MM.1S (cell line): ENCODE data around the gene SHC3.

Experiments
- DNase-seq: peaks from one replicate; pipeline ENCODE4 v3.0.0-alpha.2; 2015
- H2AFZ ChIP-seq: fragments of 300-600 bp; sonication (generic); 2 replicates; pipeline ENCODE4 v1.6.0; 2016; ENCODE audit warnings: antibody characterized with exemption, low read length
- H3F3A ChIP-seq: fragments of 300-600 bp; sonication (generic); 2 replicates; pipeline ENCODE4 v1.6.1; 2016; ENCODE audit warnings: mild to moderate bottlenecking, antibody characterized with exemption, low read length, moderate library complexity, mixed read lengths; ENCODE audit not compliant: insufficient read depth
- H3K27ac ChIP-seq: fragments of 300-600 bp; sonication (generic); 2 replicates; pipeline ENCODE4 v1.5.1; 2016; ENCODE audit warnings: mild to moderate bottlenecking, low read length
- H3K27me3 ChIP-seq: fragments of 300-600 bp; sonication (generic); replicated peaks from 2 replicates; pipeline ENCODE4 v1.6.0; 2016; ENCODE audit warnings: low read length; ENCODE audit not compliant: insufficient read depth
- H3K36me3 ChIP-seq: fragments of 300-600 bp; sonication (generic); replicated peaks from 2 replicates; pipeline ENCODE4 v1.6.1; 2016; ENCODE audit warnings: mild to moderate bottlenecking, low read length, mixed read lengths; ENCODE audit not compliant: insufficient read depth
- H3K4me1 ChIP-seq: fragments of 300-600 bp; sonication (generic); 2 replicates; pipeline ENCODE4 v1.6.1; 2016; ENCODE audit warnings: low read length, mixed read lengths
- H3K4me2 ChIP-seq: fragments of 300-600 bp; sonication (generic); 2 replicates; pipeline ENCODE4 v1.6.0; 2016; ENCODE audit warnings: low read depth, low read length
- H3K4me3 ChIP-seq: fragments of 300-600 bp; sonication (generic); 2 replicates; pipeline ENCODE4 v1.5.1; 2016; ENCODE audit warnings: low read length, mixed read lengths
- H3K79me2 ChIP-seq: fragments of 300-600 bp; sonication (generic); 2 replicates; pipeline ENCODE4 v1.6.1; 2016; ENCODE audit warnings: mixed run types, low read length, mixed read lengths
- H3K9ac ChIP-seq: fragments of 300-600 bp; sonication (generic); 2 replicates; pipeline ENCODE4 v1.6.1; 2016; ENCODE audit warnings: low read length, mixed read lengths
- H3K9me2 ChIP-seq: fragments of 300-600 bp; sonication (generic); replicated peaks from 2 replicates; pipeline ENCODE4 v1.6.1; 2016; ENCODE audit warnings: mild to moderate bottlenecking, low read length, mixed read lengths; ENCODE audit not compliant: insufficient read depth
- H3K9me3 ChIP-seq: fragments of 300-600 bp; sonication (generic); replicated peaks from 2 replicates; pipeline ENCODE4 v1.6.1; 2016; ENCODE audit warnings: mild to moderate bottlenecking, low read length, mixed read lengths; ENCODE audit not compliant: insufficient read depth
- H4K20me1 ChIP-seq: fragments of 300-600 bp; sonication (generic); 2 replicates; pipeline ENCODE4 v1.6.1; 2016; ENCODE audit warnings: mild to moderate bottlenecking, low read length, moderate library complexity, mixed read lengths; ENCODE audit not compliant: insufficient read depth
- EZH2 ChIP-seq: fragments of 300-600 bp; sonication (generic); optimal IDR thresholded peaks from 2 replicates; pipeline ENCODE3; 2017; ENCODE audit warnings: low read depth, mild to moderate bottlenecking, antibody characterized with exemption, low read length, mixed read lengths
- EZH2phosphoT487 ChIP-seq: fragments of 300-600 bp; sonication (generic); IDR thresholded peaks from 2 replicates; pipeline ENCODE4 v1.6.1; 2018; ENCODE audit warnings: antibody characterized with exemption, low read length
- TF ChIP-seq, protein P1 (sequence below): fragments of 300-600 bp; sonication (generic); IDR thresholded peaks from 2 replicates; pipeline ENCODE4 v1.5.1; 2016; ENCODE audit warnings: antibody characterized with exemption, low read length, mixed read lengths

SHC3 gene

DNA sequence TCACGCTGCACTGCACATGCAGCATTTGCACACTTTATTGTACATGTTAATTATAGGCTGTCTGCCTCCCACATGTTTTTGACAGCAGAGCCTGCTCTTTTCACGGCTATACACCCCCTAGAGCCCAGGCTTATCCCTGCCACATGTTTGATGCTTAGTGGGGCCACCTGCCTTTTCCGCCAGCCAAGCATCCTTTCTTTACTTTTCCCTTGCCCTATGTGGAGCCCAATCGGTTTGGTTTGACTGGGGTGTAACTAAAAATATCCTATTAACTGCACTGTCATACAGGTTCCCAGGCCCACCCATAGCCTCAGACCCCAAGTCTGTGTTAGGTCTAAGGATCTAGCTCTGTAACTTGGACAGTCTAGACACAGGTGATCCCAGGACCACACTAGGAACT lies 206.2 kb downstream of the SHC3 start:
- H3K27ac ChIP-seq, result no peak overlapping the region
- H2AFZ ChIP-seq, result no peak overlapping the region
- H3K9me3 ChIP-seq, result no peaks in the 10 kb centered on the region
- H3K79me2 ChIP-seq, result no peaks in the 10 kb centered on the region
- no peak overlapping the region for H3K4me3 ChIP-seq
- no peak overlapping the region for H3K4me2 ChIP-seq
- no peak for DNase-seq
- no peaks in the 10 kb centered on the region for H4K20me1 ChIP-seq
- no peaks in the 10 kb centered on the region for H3K36me3 ChIP-seq
- no peak for TF ChIP-seq EZH2phosphoT487
- TF ChIP-seq EZH2, result no peak
- TF ChIP-seq, protein P1, sequence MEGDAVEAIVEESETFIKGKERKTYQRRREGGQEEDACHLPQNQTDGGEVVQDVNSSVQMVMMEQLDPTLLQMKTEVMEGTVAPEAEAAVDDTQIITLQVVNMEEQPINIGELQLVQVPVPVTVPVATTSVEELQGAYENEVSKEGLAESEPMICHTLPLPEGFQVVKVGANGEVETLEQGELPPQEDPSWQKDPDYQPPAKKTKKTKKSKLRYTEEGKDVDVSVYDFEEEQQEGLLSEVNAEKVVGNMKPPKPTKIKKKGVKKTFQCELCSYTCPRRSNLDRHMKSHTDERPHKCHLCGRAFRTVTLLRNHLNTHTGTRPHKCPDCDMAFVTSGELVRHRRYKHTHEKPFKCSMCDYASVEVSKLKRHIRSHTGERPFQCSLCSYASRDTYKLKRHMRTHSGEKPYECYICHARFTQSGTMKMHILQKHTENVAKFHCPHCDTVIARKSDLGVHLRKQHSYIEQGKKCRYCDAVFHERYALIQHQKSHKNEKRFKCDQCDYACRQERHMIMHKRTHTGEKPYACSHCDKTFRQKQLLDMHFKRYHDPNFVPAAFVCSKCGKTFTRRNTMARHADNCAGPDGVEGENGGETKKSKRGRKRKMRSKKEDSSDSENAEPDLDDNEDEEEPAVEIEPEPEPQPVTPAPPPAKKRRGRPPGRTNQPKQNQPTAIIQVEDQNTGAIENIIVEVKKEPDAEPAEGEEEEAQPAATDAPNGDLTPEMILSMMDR, result no peak
- no peak overlapping the region for H3K9ac ChIP-seq
- H3K27me3 ChIP-seq, result no peaks in the 10 kb centered on the region
- H3K9me2 ChIP-seq, result no peaks in the 10 kb centered on the region
- H3F3A ChIP-seq, result no peaks in the 10 kb centered on the region
- no peaks in the 10 kb centered on the region for H3K4me1 ChIP-seq

DNA sequence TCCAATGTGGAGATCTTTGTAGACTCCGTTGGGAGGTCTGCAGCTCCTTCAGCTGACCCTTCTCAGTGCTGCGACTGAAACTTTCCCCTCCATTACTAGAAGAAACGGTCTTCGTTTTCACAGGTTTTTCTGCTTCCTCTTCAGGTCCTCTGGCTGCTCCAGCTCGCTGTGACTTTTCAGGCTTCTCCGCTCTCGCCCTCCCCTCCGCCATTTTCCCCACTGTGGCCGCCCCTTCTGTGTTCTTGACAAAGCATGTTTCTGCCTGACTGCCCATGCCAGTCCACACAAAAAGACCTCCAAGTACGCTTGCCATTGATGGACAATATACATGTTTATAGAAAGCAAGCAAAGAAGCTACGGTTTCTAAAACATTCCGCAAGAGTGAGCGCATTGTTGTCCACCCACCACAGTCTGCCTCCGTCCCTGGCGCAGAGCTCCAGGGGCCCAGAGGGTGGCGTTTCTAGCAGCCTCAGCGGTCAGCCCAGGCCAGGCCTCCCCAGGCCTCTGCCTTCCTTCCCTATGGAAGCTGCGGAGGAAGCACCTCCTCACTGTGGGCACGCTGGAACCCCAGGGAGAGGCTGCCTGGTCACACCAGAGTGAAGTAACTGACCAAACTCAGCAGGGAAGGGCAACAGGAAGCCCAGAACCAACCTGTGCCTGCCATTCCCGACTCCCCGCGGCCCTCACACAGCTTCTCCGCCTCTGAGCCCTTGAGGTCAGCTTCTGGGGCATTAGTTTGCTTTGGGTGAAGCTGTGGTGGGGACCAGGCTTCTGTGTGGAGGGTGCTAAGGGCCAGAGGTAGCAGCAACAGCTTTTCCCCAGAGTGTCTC lies 207.3 kb downstream of the SHC3 start:
- Histone ChIP-seq H3K4me2 (no peak overlapping the region), H3K9me3 (no peaks in the 10 kb centered on the region), H3K79me2 (no peaks in the 10 kb centered on the region), H3K27me3 (no peaks in the 10 kb centered on the region), H3K9me2 (no peaks in the 10 kb centered on the region), H4K20me1 (no peaks in the 10 kb centered on the region), H3F3A (no peaks in the 10 kb centered on the region), H3K36me3 (no peaks in the 10 kb centered on the region), H3K9ac (no peak overlapping the region), H3K4me3 (no peak overlapping the region), H3K27ac (no peak overlapping the region), H3K4me1 (no peaks in the 10 kb centered on the region), H2AFZ (no peak overlapping the region)
- TF ChIP-seq, protein P1, result no peak
- TF ChIP-seq EZH2phosphoT487 (no peak), EZH2 (no peak)
- no peak for DNase-seq

DNA sequence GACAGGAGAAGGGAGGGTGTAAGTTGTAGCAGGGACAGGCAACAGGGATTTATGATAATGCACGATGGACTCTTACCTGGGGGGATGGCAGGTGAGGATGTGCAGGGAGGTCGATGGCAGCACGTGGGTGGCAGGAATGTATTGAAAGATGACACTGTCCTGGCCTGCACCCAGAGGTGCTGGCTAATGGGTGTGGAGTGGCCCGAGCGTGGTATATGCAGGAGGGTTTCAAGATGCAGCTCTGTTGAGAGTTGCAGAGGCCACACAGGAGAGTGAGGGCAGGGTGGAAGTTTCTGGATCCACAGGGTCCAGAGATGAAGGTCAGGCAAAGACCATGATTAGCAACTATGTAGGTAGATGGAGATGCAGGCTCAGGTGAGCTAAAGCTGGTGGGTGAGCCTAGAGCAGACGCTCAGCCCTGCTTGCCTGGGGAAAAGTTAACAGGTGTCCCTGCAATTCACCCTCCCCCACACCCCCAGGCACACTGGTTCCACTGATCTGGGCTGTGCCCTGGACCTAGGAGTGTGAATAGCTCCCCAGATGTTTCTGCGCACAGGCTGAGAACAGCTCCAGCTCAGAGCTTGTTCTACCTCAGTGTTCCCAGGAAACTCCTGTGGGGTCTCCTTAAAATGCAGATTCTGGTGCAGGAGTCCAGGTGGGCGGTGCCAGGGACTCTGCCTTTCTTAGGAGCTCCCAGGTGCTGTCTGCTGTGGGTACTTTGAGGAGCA lies 208.8 kb downstream of the SHC3 start:
- no peaks in the 10 kb centered on the region for H3K9me3 ChIP-seq
- no peak overlapping the region for H3K4me3 ChIP-seq
- no peak overlapping the region for H3K9ac ChIP-seq
- no peaks in the 10 kb centered on the region for H4K20me1 ChIP-seq
- no peaks in the 10 kb centered on the region for H3K36me3 ChIP-seq
- H3K27me3 ChIP-seq, result no peaks in the 10 kb centered on the region
- H2AFZ ChIP-seq, result no peak overlapping the region
- H3K79me2 ChIP-seq, result no peaks in the 10 kb centered on the region
- H3K9me2 ChIP-seq, result no peaks in the 10 kb centered on the region
- no peaks in the 10 kb centered on the region for H3K4me1 ChIP-seq
- no peak overlapping the region for H3K4me2 ChIP-seq
- H3F3A ChIP-seq, result no peaks in the 10 kb centered on the region
- TF ChIP-seq EZH2phosphoT487 (no peak), EZH2 (no peak)
- TF ChIP-seq, protein P1, result no peak
- H3K27ac ChIP-seq, result no peak overlapping the region
- no peak for DNase-seq
